GM21737 (cell line): ENCODE measurements around the gene GALNT10.

Source experiments
- ATAC-seq: cut with Tn5 transposase; IDR thresholded peaks from one replicate; pipeline ENCODE4 v1.9.1; 2021; ENCODE audit warnings: mild to moderate bottlenecking, moderate library complexity; ENCODE audit not compliant: unreplicated experiment

Gene GALNT10

DNA sequence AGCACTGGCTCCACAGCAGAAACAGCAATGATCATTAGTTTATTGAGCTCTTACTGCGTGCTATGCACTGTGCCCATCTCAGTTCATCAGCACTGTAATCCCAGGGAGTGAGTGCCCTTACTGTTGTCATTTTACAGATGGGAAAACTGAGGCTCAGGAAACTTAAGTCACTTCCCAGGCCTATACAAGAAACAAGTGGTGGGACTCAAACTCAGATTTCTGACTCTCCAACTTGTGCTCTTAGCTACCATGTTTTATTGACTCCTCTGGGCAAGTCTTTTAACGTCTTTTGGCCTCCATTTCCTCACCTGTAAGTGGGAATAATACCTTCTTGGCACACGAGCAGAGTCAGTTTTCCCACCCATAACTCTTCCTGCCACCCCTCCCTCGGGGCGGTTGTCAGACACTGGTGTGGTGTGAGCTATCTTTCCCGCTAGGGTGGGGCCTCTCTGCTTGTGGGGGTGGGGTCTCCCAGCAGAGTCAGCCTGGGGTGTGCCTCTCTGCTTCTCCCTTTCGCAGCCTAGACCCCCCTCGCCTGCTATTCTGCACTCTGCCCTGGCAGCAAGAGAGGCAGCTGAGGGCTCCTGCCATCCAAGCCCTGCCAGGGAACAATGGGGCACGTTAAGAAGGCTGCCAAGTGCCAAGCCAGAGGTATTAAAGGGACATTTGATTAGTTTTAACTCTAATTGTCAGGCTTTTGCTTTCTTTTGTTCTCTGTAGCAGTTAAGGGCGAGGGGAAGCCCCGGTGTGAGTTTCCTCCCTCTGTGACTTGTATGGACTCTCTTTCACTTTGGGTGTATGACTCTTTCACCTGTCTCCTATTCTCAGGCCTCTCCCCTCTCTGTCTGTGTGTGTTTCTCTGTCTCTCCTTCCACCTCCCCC lies 12.1 kb downstream of the GALNT10 start:
- peak; percentile 86 for ATAC-seq

- ATAC-seq, result no peak
Observed at GRCh38 chr5:154203798-154204578, 13.5 kb downstream of the GALNT10 start.

GRCh38 chr5:154205441-154206117 lies 15.0 kb downstream of the GALNT10 start:
- no peak for ATAC-seq

GRCh38 chr5:154206311-154206710 lies 15.8 kb downstream of the GALNT10 start:
- no peak for ATAC-seq

- ATAC-seq, result no peak
Observed at GRCh38 chr5:154207204-154207603, 16.7 kb downstream of the GALNT10 start.

GRCh38 chr5:154209591-154210081 lies 19.1 kb downstream of the GALNT10 start:
- no peak for ATAC-seq

- no peak for ATAC-seq
Observed at GRCh38 chr5:154210163-154210562, 19.6 kb downstream of the GALNT10 start.

- no peak for ATAC-seq
Observed at GRCh38 chr5:154211641-154212390, 21.3 kb downstream of the GALNT10 start.

DNA sequence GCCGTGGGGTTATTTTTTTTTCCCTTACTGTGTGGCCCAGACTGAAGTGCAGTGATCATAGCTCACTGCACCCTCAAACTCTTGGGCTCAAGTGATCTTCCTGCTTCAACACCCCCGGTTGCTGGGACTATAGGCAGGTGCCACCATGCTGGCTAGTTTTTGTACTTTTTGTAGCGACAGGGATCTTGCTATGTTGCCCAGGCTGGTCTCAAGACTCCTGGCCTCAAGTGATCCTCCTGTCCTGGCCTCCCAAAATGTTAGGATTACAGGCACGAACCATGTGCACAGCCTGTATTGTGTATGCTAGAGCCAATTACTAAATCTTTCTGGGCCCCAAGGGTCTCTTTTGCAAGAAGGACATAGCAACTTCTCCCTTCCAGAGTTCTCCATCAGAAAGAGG lies 23.1 kb downstream of the GALNT10 start:
- no peak for ATAC-seq

- ATAC-seq, result peak; percentile 63
Observed at GRCh38 chr5:154214371-154215106, 24.0 kb downstream of the GALNT10 start.

- no peak for ATAC-seq
Observed at GRCh38 chr5:154215571-154216325, 25.2 kb downstream of the GALNT10 start.

DNA sequence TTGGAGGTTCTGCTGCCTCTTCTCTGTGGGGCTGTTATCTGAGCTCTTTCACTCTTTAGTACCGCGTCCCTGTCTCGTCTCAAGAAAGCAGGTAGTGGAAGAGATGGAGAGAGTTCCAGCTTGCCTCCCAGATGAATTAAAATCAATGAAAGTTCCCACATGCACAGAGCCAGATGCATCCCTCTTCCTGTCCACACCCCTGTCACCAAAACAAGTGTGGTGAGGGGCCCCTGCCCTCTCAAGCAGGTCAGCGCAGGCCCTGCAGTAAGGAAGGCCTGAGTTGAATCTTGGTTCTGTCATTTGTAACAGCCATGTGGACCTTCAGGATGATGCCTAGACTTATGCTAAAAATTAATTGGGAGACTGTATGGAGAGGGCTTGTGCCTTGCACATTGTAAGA lies 26.9 kb downstream of the GALNT10 start:
- ATAC-seq, result no peak

- no peak for ATAC-seq
Observed at GRCh38 chr5:154218786-154219185, 28.3 kb downstream of the GALNT10 start.

- ATAC-seq, result no peak
Observed at GRCh38 chr5:154220625-154221024, 30.1 kb downstream of the GALNT10 start.

GRCh38 chr5:154221371-154221896 lies 30.9 kb downstream of the GALNT10 start:
- ATAC-seq, result peak; percentile 70

DNA sequence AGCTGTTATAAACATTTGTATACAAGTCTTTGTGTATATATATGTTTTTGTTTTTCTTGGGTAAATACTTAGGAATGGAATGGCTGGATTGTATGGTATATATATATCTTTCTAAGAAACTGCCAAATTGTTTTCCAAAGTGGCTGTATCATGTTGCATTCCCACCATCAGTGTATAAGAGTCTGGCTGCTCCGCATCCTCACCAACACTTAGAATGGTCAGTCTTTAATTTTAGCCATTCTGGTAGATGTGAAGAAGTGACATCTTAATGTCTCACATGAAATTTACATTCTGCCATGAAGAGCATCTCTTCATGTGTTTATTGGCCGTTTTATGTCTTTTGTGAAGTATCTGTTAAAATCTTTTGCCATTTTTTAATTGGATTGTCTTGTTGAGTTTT lies 31.9 kb downstream of the GALNT10 start:
- ATAC-seq, result no peak

- no peak for ATAC-seq
Observed at GRCh38 chr5:154223320-154223719, 32.8 kb downstream of the GALNT10 start.

GRCh38 chr5:154227090-154227489 lies 36.6 kb downstream of the GALNT10 start:
- no peak for ATAC-seq

DNA sequence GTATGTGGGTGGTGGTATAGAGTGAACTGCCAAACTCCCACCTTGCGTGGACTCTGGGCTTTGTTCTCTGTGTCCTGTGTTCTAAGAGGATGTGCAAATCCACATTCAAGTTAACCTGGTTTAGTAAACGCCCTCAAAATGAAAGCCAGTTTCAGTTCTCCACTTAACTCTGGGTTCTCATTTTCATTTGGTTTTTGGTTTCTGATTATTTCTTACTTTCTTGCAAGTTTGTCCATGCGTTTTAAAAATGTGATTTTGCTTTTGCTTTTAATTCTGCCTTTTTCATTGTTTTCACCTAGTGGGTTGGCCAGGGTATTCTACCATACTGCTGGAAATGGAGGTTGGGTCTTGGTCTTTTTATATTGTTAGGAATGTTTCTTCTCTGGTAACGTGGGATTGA lies 38.2 kb downstream of the GALNT10 start:
- peak; percentile 92 for ATAC-seq
